GM21381 (cell line): ENCODE measurements around the gene LRP1B.

Experiments
- ATAC-seq: cut with Tn5 transposase; IDR thresholded peaks from one replicate; pipeline ENCODE4 v1.9.1; 2021; ENCODE audit warnings: mild to moderate bottlenecking, moderate library complexity; ENCODE audit not compliant: unreplicated experiment

The LRP1B gene

DNA sequence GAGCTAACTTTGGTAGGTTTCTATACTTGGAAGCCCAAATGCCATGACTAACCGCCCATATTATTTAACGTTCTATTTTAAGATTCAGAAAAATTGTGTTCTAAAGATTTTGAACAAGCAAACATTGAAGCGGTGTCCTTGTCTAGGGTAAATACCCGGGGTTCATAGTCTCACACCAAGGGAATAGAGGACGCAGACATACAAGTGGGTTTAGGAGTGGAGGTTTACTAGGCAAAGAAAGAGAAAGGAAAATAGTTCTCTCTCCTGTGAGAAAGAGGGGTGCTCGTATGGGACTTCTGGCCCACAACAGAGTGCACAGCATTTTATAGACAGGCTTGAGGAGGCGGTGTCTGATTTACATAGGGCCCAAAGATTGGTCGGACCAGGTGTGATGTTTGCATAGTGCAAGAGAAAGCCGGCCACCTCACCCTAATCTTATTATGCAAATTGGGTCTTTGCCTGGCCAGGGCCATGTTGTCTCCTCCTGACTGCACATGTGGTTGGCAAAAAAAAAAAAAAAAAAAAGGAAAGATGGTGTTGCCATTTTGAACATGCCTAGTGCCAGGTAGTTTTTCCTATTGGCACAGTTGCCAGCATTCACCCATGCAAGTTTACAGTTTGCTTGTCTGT, 1062.6 kb downstream of the LRP1B start:
- no peak for ATAC-seq

- no peak for ATAC-seq
Measured at GRCh38 chr2:141065042-141065441, 1065.8 kb downstream of the LRP1B start.

GRCh38 chr2:141063406-141063805, 1067.4 kb downstream of the LRP1B start:
- ATAC-seq: no peak

GRCh38 chr2:141062443-141062842, 1068.4 kb downstream of the LRP1B start:
- ATAC-seq: no peak

DNA sequence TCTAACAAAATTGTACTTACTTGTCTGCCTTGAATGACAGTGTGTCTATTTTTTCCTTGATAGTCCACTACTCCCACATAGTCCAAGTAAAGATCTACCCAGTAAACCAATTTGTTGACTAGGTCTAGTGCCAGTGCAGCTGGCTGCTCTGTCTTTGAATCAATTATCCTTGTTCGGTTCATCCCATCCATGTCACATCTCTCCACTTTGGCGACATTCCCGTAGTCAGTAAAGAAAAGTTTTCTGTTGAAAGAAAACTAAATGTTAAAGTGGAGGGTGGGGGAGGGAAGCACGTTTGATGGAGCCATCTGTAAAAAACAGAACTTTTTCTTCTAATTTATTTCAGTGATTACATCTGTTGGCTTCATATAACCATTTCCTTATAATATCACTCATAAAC, 1068.8 kb downstream of the LRP1B start:
- ATAC-seq: no peak

DNA sequence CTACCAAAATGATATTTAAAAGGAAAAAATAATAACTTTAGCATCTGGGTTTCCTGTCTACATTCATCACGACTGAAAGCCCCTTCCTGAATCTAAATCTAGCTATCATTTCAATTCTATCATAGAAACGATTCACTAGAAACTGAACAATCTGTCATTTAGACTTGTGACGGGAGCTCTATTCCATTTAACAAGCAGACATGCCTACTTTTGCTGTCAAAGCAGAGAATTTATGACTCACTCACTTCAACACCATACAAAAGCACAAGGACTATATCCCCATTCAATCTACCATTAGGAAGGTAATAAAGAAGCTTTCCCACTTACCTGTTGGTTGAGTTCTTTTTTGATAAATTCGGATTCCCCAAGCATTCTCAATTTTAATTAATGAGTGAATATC, 1072.3 kb downstream of the LRP1B start:
- ATAC-seq: no peak

DNA sequence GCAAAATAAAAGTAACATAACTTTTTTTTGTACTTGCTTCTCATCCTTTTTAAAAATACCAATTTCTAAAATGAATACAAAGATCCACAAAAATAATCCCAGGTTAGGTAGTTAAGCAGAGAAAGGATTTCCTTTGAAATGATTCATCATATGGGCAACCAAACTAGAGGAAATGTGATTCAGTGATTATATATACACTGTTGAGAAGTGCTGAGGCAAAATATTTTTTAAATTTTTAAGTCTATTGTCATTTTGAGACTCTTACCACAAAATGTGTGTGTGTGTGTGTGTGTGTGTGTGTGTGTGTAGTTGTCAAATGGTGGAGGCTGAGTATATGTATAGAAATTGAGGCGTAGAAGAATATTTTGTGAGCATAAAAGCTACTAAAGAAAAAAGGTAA, 1075.3 kb downstream of the LRP1B start:
- no peak for ATAC-seq

- no peak for ATAC-seq
Measured at GRCh38 chr2:141048951-141049350, 1081.9 kb downstream of the LRP1B start.

DNA sequence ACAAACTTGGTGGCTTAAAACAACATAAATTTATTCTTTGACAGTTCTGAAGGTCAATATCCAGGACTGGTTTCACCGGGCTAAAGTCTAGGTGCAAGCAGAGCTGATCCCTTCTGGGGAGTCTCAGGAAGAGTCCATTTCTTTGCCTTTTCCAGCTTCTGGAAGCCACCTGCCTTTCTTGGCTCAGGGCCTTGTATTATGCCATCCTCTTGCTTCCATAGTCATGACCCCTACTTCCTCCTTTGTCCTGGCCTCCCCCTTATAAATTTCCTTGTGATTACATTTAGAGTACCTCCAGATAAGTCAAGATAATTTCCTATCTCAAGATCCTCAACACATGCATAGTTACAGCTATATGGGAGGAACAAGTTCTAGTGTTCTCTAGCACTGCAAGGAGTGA, 1089.5 kb downstream of the LRP1B start:
- no peak for ATAC-seq

DNA sequence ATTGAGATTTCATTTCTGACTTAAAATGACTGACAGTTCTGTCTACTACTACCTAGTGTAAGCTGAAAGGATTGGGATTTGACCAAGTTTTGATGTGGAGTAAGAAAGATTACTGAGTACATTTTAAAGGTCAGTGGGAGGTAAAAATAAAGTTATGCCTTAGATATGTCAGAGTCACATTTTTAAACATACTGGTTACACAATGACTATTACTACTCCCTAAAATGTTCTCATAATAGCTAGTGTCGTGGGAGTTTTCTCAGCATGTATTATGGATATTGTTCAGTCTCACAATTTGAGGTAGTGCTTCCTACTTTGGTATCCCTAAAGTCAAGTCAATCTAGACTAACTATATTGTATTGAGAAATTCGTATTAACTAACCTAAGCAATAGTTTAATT, 1092.5 kb downstream of the LRP1B start:
- no peak for ATAC-seq

- no peak for ATAC-seq
Measured at GRCh38 chr2:141037361-141037760, 1093.5 kb downstream of the LRP1B start.

DNA sequence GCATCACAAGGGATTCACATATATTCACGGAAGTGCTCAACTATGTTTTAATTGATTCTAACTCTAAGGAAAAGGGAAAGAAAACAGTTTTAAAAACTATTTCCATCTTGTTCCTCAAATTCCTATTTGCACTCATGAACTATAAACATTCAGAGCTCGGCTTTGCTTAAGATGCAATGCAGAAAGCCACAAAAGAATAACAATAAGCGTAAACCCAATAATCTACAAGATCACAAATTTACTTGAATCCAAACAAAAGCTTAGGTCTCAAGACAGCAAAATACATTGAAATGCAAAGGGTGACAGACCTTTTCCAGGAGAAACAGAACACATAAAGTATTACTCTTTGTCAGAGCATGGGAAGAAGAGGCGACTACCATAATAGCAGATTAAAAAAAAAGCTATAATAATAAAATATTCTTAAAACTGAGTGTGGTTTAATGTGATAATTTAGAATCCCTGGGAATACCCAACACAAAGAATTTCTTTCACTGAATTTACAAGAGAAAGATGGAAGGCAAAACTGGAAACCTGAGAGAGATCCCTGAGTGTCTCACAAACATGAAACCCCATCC, 1094.9 kb downstream of the LRP1B start:
- no peak for ATAC-seq

DNA sequence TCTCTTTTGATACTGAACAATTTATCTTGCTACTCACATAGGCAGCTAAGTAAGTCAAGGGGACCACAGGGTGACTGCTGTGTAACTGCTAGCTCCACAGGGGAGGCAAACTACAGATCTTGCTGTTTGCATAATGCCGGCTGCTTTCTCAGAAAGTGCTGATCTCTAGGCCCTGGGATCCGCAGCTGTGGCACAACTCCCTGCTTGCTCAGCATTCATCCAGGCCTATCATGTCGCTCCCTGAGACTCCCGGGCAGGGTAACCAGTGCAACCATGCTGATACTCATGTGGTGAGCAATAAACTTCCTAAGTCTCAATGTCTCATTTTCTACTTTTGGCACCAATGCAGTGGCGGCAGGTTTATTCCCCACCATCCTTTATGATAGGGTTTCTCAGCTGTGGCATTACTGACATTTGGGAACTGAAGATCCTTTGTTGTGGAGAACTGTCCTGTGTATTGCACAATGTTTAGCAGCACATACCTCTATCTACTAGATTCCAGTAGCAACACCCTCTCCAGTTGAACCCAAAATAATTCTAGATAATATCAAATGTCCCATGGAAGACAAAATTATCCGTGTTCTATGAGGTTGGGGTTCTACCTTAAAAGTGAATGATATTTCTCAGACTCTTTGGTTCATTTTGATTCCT, 1101.3 kb downstream of the LRP1B start:
- no peak for ATAC-seq

DNA sequence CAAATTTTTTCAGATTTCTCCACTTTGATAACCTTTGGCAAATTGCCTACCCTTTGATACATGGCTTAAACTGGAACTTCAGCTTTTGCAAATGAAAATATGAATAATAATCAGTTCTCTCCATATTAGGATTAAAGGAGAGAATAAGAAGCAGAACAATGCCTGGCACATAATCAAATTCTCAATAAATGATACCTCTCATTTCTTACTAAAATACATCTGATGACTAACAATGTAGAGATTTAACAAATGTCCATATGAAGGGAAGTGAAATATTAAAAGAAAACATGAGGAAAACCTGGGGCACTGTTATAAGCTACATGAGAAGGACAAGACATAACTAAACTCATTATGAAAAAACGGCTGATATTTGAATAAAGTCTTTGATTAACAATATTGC, 1103.6 kb downstream of the LRP1B start:
- ATAC-seq: no peak

GRCh38 chr2:141021611-141022010, 1109.2 kb downstream of the LRP1B start:
- no peak for ATAC-seq

DNA sequence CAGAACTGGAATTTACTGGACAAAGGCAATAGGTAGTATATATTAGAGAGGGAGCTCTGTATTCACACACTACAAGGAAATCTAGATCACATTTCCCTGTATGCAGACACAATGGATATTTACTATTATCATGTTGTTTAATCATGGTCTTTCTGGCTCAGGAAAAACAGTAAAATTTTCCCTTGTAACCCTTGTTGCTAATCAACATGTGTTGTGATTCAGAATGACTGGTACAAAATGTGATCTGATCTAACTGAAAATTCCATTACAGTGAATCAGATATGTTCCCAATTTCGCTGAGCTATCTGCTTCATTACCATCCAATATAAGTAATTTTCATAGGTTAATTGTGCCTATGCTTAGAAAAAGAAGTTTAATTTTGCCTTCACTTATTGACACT, 1109.7 kb downstream of the LRP1B start:
- ATAC-seq: no peak

GRCh38 chr2:141020346-141020745, 1110.5 kb downstream of the LRP1B start:
- ATAC-seq: no peak

DNA sequence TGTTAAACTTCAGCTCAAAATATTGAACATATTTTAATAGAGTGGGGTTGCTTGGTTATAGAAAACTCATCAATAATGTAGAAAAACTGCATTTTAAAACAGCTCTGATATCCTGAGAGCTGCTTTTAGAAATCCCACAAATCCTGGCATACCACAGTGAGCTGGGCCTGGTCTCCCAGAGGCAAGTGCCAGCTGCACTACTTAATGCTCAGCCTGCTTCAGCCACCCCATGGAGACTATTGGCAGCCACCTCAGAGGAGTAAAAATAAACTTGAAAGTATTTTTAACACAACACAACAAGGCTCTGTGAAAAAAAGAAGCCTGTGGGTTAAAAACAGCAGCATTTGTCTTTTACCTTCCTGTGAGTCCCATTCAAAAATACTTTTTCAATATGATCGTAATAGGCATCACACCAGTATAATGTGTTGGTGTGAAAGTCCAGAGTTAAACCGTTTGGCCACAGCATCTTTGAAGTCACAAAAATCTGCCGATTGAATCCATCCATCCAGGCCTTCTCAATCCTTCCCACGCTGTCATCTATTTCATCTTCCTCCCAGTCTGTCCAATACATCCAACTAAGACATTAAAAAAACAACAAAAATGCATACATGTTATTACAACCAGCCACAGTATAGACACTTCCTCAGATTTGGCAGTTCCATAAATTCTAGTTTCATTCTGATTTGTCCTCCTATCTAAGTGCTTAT, 1115.3 kb downstream of the LRP1B start:
- no peak for ATAC-seq

DNA sequence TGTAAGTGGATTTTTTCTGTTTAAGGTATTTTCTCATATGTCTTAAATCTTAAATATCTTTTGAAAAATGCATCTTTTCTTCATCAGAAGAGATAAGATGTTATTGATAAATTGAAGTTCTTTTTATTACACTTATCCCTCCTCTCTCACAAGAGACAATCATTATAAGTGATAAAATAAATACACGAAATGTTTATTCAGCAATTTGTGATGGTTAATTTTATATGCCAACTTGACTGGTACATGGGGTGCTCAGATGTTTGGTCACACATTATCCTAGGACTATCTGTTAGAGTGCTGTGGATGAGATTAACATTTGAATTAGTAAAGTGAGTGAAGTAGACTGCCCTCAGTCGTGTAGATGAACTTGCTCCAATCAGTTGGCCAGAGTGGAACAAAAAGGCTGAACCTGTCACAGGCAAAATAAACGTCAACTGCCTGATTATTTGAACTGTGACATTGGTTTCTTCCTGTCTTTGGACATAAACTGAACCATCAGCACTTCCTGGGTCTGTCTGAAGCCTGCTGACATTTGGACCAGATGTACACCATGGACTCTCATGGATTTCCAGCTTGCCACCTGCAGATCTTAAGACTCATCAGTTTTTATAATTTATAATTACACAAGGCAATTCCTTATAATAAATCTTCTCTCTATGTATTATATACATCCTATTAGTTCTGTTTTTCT, 1126.7 kb downstream of the LRP1B start:
- no peak for ATAC-seq

- no peak for ATAC-seq
Measured at GRCh38 chr2:141001750-141002149, 1129.1 kb downstream of the LRP1B start.

DNA sequence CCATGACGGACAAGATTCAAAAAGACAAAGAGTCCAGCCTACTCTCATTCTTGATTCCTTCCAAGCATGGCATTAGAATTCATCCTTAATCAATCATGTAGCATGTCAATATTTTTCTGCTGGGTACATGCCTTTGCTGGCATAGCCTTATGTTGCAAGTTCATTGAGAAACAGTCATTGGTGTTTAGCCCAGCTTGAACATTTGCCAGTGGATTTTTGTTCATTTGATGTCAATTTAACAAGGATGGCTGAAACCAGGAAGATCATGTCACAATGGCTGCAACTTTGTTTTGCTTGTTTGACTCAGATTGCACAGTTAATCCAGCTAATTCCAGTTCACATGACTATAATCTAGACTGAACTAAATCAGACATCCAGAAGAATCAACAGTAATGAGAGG, 1132.2 kb downstream of the LRP1B start:
- no peak for ATAC-seq
